Activated CD4-positive, alpha-beta memory T cell treated with anti-CD3 and anti-CD28 coated beads, Interleukin-2, amount 10 ng/mL, durations not matched to agents 7 days and 5 days (primary cell): ENCODE measurements around the gene LINC00237. TPM values are rescaled to one million over a fixed set of nuclear protein-coding genes. Genes with fewer than 3 reads are reported as not detected.

Experiments used
- CTCF ChIA-PET: fragments of 350-600 bp; sonication (Branson Sonifier 250); formaldehyde crosslinking; loops from one replicate; lab custom pipeline; 2021; ENCODE audit warnings: antibody characterized with exemption, inconsistent platforms; lab: Charles Lee
- POLR2A ChIA-PET: fragments of 350-600 bp; sonication (Branson Sonifier 250); formaldehyde crosslinking; loops from one replicate; lab custom pipeline; 2021; ENCODE audit warnings: antibody characterized with exemption; lab: Charles Lee
- DNase-seq: peaks from one replicate; pipeline ENCODE4 v3.0.0-alpha.2; 2020
- H3K27ac Mint-ChIP-seq: one replicate; pipeline ENCODE4 v1.8.0; 2021; ENCODE audit warnings: mild to moderate bottlenecking, mixed read lengths
- H3K27me3 Mint-ChIP-seq: one replicate; pipeline ENCODE4 v1.8.0; 2021; ENCODE audit warnings: mixed read lengths
- H3K36me3 Mint-ChIP-seq: one replicate; pipeline ENCODE4 v1.8.0; 2021; ENCODE audit warnings: low read depth, mixed read lengths
- H3K4me1 Mint-ChIP-seq: one replicate; pipeline ENCODE4 v1.8.0; 2021; ENCODE audit warnings: mixed read lengths
- H3K4me3 Mint-ChIP-seq: one replicate; pipeline ENCODE4 v1.8.0; 2021; ENCODE audit warnings: mild to moderate bottlenecking, mixed read lengths
- H3K9me3 Mint-ChIP-seq: one replicate; pipeline ENCODE4 v1.8.0; 2021; ENCODE audit warnings: mixed read lengths
- total RNA-seq, 2 experiments: library from RNA; stranded (reverse); gene quantifications; one replicate each; pipeline ENCODE4 v1.2.3, GENCODE V29; 2021

LINC00237 gene
- total RNA-seq, 2 experiments from 2014 or later, result not detected

GRCh38 chr20:21082584-21082983 lies 23.6 kb downstream of the LINC00237 start:
- no peaks in the 10 kb centered on the region for H3K9me3 Mint-ChIP-seq
- H3K27ac Mint-ChIP-seq, result no peak overlapping the region
- no peaks in the 10 kb centered on the region for H3K36me3 Mint-ChIP-seq
- peaks cover 38% of the 10 kb centered on the region for H3K27me3 Mint-ChIP-seq
- POLR2A ChIA-PET, result no interaction called here
- no peak overlapping the region for H3K4me3 Mint-ChIP-seq
- H3K4me1 Mint-ChIP-seq, result no peaks in the 10 kb centered on the region
- CTCF ChIA-PET, result no interaction called here
- no peak for DNase-seq

DNA sequence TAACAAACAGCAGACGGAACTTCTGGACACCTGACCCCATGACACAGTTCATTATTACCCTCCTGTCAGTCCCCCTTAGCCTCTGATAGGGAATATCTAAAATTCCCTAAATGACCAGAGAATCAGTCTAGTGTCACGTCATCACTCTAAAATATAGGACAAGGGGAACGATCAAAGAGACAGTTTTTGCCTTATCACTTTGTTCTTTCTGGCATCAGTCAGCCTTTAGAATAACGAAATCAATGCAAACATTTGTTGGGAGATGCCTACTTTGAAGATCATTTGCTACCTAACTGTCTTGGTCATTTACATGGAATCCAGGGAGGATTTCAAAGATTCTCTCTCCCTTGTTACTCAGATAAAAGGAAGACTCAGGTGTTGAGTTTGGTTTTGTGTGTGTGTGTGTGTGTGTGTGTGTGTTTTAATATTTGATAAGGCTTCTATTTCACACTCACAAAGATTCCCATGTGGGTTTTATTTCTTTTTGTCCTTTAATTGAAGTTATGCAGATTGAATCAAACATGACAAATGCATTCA lies 28.3 kb downstream of the LINC00237 start:
- Mint-ChIP-seq H3K9me3 (no peaks in the 10 kb centered on the region), H3K4me1 (peaks cover 8% of the 10 kb centered on the region), H3K36me3 (no peaks in the 10 kb centered on the region), H3K27ac (no peak overlapping the region), H3K4me3 (no peak overlapping the region), H3K27me3 (peaks cover 32% of the 10 kb centered on the region)
- ChIA-PET POLR2A (no interaction called here), CTCF (no interaction called here)
- DNase-seq, result no peak

- H3K4me3 Mint-ChIP-seq, result no peak overlapping the region
- H3K27me3 Mint-ChIP-seq, result peaks cover 26% of the 10 kb centered on the region
- DNase-seq, result no peak
- no peak overlapping the region for H3K27ac Mint-ChIP-seq
- H3K9me3 Mint-ChIP-seq, result no peaks in the 10 kb centered on the region
- peaks cover 8% of the 10 kb centered on the region for H3K4me1 Mint-ChIP-seq
- POLR2A ChIA-PET, result no interaction called here
- CTCF ChIA-PET, result no interaction called here
- H3K36me3 Mint-ChIP-seq, result no peaks in the 10 kb centered on the region
Measured at GRCh38 chr20:21076073-21076472, 30.1 kb downstream of the LINC00237 start.

DNA sequence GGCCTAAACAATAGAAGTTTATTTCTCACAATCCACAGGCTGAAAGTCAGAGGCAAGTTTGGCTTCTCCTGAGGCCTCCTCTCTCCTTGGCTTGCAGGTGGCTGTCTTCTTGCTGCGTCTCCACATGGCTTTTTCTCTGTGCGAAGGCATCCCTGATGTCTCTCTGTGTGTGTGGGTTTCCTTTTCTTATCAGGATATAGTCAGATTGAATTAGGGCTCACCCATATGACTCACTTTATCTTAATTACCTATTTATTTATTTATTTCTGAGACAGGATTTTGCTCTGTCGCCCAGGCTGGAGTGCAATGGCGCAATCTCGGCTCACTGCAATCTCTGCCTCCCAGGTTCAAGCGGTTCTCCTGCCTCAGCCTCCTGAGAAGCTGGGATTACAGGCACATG lies 30.7 kb downstream of the LINC00237 start:
- H3K4me1 Mint-ChIP-seq, result peaks cover 8% of the 10 kb centered on the region
- H3K9me3 Mint-ChIP-seq, result no peaks in the 10 kb centered on the region
- POLR2A ChIA-PET, result no interaction called here
- peaks cover 29% of the 10 kb centered on the region for H3K27me3 Mint-ChIP-seq
- CTCF ChIA-PET, result no interaction called here
- no peaks in the 10 kb centered on the region for H3K36me3 Mint-ChIP-seq
- no peak overlapping the region for H3K27ac Mint-ChIP-seq
- no peak overlapping the region for H3K4me3 Mint-ChIP-seq
- DNase-seq, result no peak

GRCh38 chr20:21074605-21075336 lies 31.4 kb downstream of the LINC00237 start:
- H3K4me3 Mint-ChIP-seq, result no peak overlapping the region
- H3K27ac Mint-ChIP-seq, result no peak overlapping the region
- H3K36me3 Mint-ChIP-seq, result no peaks in the 10 kb centered on the region
- DNase-seq, result no peak
- POLR2A ChIA-PET, result no interaction called here
- H3K9me3 Mint-ChIP-seq, result no peaks in the 10 kb centered on the region
- CTCF ChIA-PET, result no interaction called here
- peaks cover 27% of the 10 kb centered on the region for H3K27me3 Mint-ChIP-seq
- peaks cover 8% of the 10 kb centered on the region for H3K4me1 Mint-ChIP-seq

DNA sequence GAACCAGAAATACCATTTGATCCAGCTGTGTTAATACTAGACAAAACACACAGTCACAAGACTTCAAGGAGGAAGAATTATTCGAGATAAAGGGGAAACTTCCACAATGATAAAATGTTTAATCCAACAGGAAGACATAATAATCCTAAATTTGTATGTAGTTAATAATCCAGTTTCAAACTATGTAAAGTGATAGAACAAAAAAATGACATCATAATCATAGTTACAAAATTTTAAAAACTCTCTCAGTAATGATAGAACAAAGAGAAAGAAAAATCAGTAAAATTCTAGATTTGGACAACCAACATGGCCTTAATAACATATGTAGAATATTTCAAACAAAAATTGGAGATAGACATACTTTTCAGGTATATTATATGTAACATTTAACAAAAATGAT lies 38.9 kb downstream of the LINC00237 start:
- CTCF ChIA-PET, result no interaction called here
- Mint-ChIP-seq H3K36me3 (no peaks in the 10 kb centered on the region), H3K4me1 (no peaks in the 10 kb centered on the region), H3K4me3 (no peak overlapping the region), H3K27me3 (peaks cover 16% of the 10 kb centered on the region), H3K27ac (no peak overlapping the region), H3K9me3 (no peaks in the 10 kb centered on the region)
- DNase-seq, result no peak
- POLR2A ChIA-PET, result no interaction called here

DNA sequence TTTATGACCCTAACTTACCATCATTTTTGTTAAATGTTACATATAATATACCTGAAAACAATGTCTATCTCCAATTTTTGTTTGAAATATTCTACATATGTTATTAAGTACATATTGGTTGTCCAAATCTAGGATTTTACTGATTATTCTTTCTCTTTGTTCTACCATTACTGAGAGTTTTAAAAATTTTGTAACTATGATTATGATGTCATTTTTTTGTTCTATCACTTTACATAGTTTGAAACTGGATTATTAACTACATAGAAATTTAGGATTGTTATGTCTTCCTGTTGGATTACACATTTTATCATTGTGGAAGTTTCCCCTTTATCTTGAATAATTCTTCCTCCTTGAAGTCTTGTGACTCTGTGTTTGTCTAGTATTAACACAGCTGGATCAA lies 41.2 kb downstream of the LINC00237 start:
- Mint-ChIP-seq H3K4me1 (no peaks in the 10 kb centered on the region), H3K4me3 (no peak overlapping the region), H3K27me3 (peaks cover 20% of the 10 kb centered on the region), H3K27ac (no peak overlapping the region), H3K9me3 (no peaks in the 10 kb centered on the region), H3K36me3 (no peaks in the 10 kb centered on the region)
- POLR2A ChIA-PET, result no interaction called here
- DNase-seq, result no peak
- CTCF ChIA-PET, result no interaction called here

DNA sequence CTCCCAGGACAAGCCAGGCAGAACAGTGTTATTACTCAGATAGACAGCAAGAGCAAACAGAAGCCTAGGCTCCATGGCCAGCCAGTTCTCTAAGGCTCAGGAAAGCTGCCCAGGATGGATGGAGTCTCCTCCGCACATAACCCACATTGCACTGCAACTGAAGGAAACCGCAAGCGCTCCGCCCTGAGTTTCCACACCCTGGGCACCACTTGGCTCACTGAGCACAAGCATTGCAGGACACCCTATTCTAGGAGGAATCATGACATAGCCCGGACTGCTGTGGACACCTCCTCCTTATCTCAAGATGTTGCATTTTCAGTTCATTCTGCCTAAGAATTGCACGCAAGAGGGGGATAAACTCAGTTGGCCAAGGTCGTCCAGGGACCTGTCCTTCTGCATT lies 42.9 kb downstream of the LINC00237 start:
- Mint-ChIP-seq H3K4me1 (no peaks in the 10 kb centered on the region), H3K27me3 (peaks cover 26% of the 10 kb centered on the region), H3K9me3 (no peaks in the 10 kb centered on the region), H3K36me3 (no peaks in the 10 kb centered on the region), H3K4me3 (no peak overlapping the region), H3K27ac (no peak overlapping the region)
- no peak for DNase-seq
- POLR2A ChIA-PET, result no interaction called here
- CTCF ChIA-PET, result no interaction called here

GRCh38 chr20:21053002-21053762 lies 53.0 kb downstream of the LINC00237 start:
- Mint-ChIP-seq H3K27me3 (peaks cover 23% of the 10 kb centered on the region), H3K9me3 (no peaks in the 10 kb centered on the region), H3K4me1 (no peaks in the 10 kb centered on the region), H3K36me3 (no peaks in the 10 kb centered on the region), H3K27ac (no peak overlapping the region), H3K4me3 (no peak overlapping the region)
- CTCF ChIA-PET, result no interaction called here
- POLR2A ChIA-PET, result no interaction called here
- no peak for DNase-seq

DNA sequence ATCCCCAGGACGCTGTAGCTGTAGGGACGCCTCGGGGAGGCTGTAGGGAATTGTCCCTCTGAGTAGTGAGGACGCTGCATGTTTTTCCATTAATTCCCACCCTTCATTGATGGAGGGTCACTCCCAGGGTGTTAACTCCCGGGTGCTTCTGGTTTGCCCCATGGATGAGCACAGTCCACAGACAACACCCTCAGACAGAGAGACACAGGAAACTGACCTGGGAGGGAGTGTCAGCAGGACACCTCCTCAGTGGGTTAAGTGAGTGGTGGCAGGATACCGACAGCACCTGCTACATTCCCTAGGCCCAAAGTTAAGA lies 53.5 kb downstream of the LINC00237 start:
- ChIA-PET POLR2A (no interaction called here), CTCF (no interaction called here)
- no peak overlapping the region for H3K27ac Mint-ChIP-seq
- H3K36me3 Mint-ChIP-seq, result no peaks in the 10 kb centered on the region
- peaks cover 18% of the 10 kb centered on the region for H3K27me3 Mint-ChIP-seq
- no peaks in the 10 kb centered on the region for H3K4me1 Mint-ChIP-seq
- DNase-seq, result no peak
- H3K4me3 Mint-ChIP-seq, result no peak overlapping the region
- H3K9me3 Mint-ChIP-seq, result no peaks in the 10 kb centered on the region

DNA sequence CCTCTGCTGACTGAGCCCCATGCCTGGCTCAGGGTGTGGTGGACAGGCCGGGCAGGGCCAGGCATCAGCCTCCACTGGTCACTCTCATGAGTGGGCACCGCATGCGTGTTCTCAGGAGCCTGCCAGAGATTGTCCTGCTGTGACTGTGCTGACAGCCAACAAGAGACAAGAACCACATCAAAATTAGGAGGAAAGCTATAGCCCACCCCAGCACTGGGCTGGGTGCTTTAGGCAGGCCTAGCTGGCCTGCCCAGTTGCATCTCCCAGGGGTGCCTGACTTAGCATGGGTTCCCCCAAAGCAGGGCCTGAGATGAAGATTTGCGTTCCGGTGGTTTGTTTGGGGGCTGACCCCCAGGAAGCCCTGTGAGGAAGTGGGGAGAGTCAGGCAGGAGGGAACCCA lies 53.9 kb downstream of the LINC00237 start:
- H3K4me1 Mint-ChIP-seq, result no peaks in the 10 kb centered on the region
- no peaks in the 10 kb centered on the region for H3K9me3 Mint-ChIP-seq
- H3K36me3 Mint-ChIP-seq, result no peaks in the 10 kb centered on the region
- DNase-seq, result no peak
- ChIA-PET CTCF (no interaction called here), POLR2A (no interaction called here)
- no peak overlapping the region for H3K4me3 Mint-ChIP-seq
- H3K27ac Mint-ChIP-seq, result no peak overlapping the region
- peaks cover 17% of the 10 kb centered on the region for H3K27me3 Mint-ChIP-seq

GRCh38 chr20:21050710-21051109 lies 55.4 kb downstream of the LINC00237 start:
- POLR2A ChIA-PET, result no interaction called here
- Mint-ChIP-seq H3K27ac (no peak overlapping the region), H3K36me3 (no peaks in the 10 kb centered on the region), H3K4me1 (no peaks in the 10 kb centered on the region), H3K9me3 (no peaks in the 10 kb centered on the region), H3K27me3 (peaks cover 13% of the 10 kb centered on the region), H3K4me3 (no peak overlapping the region)
- DNase-seq, result no peak
- CTCF ChIA-PET, result interaction anchor here (1.0 to 1.2 kb wide), 2 partner anchors 213 to 455 kb away, joined by 3 read pairs; no protein-coding TSS in a partner anchor

GRCh38 chr20:21049305-21049828 lies 56.8 kb downstream of the LINC00237 start:
- Mint-ChIP-seq H3K27ac (no peak overlapping the region), H3K36me3 (no peaks in the 10 kb centered on the region), H3K4me3 (no peak overlapping the region), H3K27me3 (peaks cover 14% of the 10 kb centered on the region), H3K4me1 (no peaks in the 10 kb centered on the region), H3K9me3 (no peaks in the 10 kb centered on the region)
- ChIA-PET POLR2A (no interaction called here), CTCF (interaction anchor here (0.6 to 2.9 kb wide), 9 partner anchors 9 to 456 kb away, joined by 3 to 20 read pairs (median 5); partner anchors contain the start of gene KIZ)
- no peak for DNase-seq
